H1 (cell line): ENCODE data around the gene ZNF516. TPM values are rescaled to one million over a fixed set of nuclear protein-coding genes. Genes with fewer than 3 reads are reported as not detected.

Experiments used
- CTCF ChIA-PET: fragments of 300-600 bp; sonication (Branson Sonifier 250); formaldehyde crosslinking; loops from one replicate; lab custom pipeline; 2021; ENCODE audit not compliant: partially characterized antibody; lab: Charles Lee
- POLR2A ChIA-PET: fragments of 300-600 bp; sonication (Branson Sonifier 250); formaldehyde crosslinking; loops from one replicate; lab custom pipeline; 2021; ENCODE audit warnings: inconsistent platforms; ENCODE audit not compliant: partially characterized antibody; lab: Charles Lee
- DNase-seq, 2 experiments: peaks; one replicate each; pipeline versions ENCODE4 v3.0.0 to v3.0.0-alpha.2; 2010 to 2022; ENCODE audit warnings: low spot score in 2 of 2, low read depth in 1 of 2, mixed read lengths in 1 of 2
- FAIRE-seq: peaks from 2 replicates; lab custom pipeline; 2011; peaks lifted over from hg19 to GRCh38; lab: Jason Lieb, UNC
- H2AFZ ChIP-seq: 2 replicates; pipeline ENCODE4 v1.8.1; 2012; ENCODE audit warnings: low read length, inconsistent platforms
- H2AK5ac ChIP-seq: 2 replicates; pipeline ENCODE4 v1.6.1; 2013; ENCODE audit warnings: low read depth, low read length
- H2BK120ac ChIP-seq: replicated peaks from 2 replicates; pipeline ENCODE3; 2013; ENCODE audit warnings: low read depth, low read length, inconsistent platforms
- H2BK12ac ChIP-seq: 2 replicates; pipeline ENCODE4 v1.6.1; 2013; ENCODE audit warnings: low read depth, low read length
- H2BK15ac ChIP-seq: 2 replicates; pipeline ENCODE4 v1.6.1; 2013; ENCODE audit warnings: low read length
- H2BK20ac ChIP-seq: 2 replicates; pipeline ENCODE4 v1.6.1; 2013; ENCODE audit warnings: low read length
- H2BK5ac ChIP-seq: 2 replicates; pipeline ENCODE4 v1.6.1; 2013; ENCODE audit warnings: low read depth, low read length
- H3K14ac ChIP-seq: 2 replicates; pipeline ENCODE4 v1.6.1; 2013; ENCODE audit warnings: inconsistent platforms; ENCODE audit not compliant: insufficient read length
- H3K18ac ChIP-seq: 2 replicates; pipeline ENCODE4 v1.6.1; 2013; ENCODE audit warnings: low read length; ENCODE audit errors: extremely low read depth
- H3K23ac ChIP-seq: 2 replicates; pipeline ENCODE4 v1.6.1; 2013; ENCODE audit warnings: inconsistent platforms; ENCODE audit not compliant: insufficient read length
- H3K23me2 ChIP-seq: 2 replicates; pipeline ENCODE4 v1.6.1; 2013; ENCODE audit warnings: low read depth, low read length
- H3K27ac ChIP-seq: 2 replicates; pipeline ENCODE4 v1.6.1; 2011; ENCODE audit warnings: low read depth, low read length, inconsistent platforms
- H3K27me3 ChIP-seq, 4 experiments: replicated peaks in 1 of 4; 1 replicate in 1 of 4; 2 replicates in 3 of 4; pipeline versions ENCODE4 v1.6.1 to v1.8.1; 2011 to 2013; ENCODE audit warnings: low read length in 3 of 4, mild to moderate bottlenecking in 3 of 4, inconsistent platforms in 2 of 4, mixed read lengths in 2 of 4, moderate library complexity in 1 of 4; ENCODE audit not compliant: control insufficient read depth in 3 of 4, insufficient read depth in 3 of 4; ENCODE audit errors: extremely low read depth in 1 of 4
- H3K36me3 ChIP-seq, 4 experiments: 2 replicates each; pipeline versions ENCODE4 v1.6.1 to v1.8.1; 2011 to 2013; ENCODE audit warnings: mild to moderate bottlenecking in 4 of 4, low read length in 3 of 4, moderate library complexity in 2 of 4, control low read depth in 1 of 4, inconsistent platforms in 1 of 4; ENCODE audit not compliant: insufficient read depth in 4 of 4, control insufficient read depth in 2 of 4
- H3K4ac ChIP-seq: replicated peaks from 2 replicates; pipeline ENCODE3; 2013; ENCODE audit warnings: low read length, low read depth, mixed read lengths, inconsistent platforms; ENCODE audit not compliant: insufficient read length
- H3K4me1 ChIP-seq, 4 experiments: replicated peaks in 1 of 4; 1 replicate in 1 of 4; 2 replicates in 3 of 4; pipeline versions ENCODE4 v1.6.1 to v1.8.1; 2011 to 2013; ENCODE audit warnings: low read length in 3 of 4, inconsistent platforms in 2 of 4, mixed read lengths in 1 of 4; ENCODE audit not compliant: insufficient read depth in 4 of 4, control insufficient read depth in 3 of 4
- H3K4me2 ChIP-seq, 2 experiments: 2 replicates each; pipeline versions ENCODE4 v1.6.1 to v1.8.1; 2011 to 2013; ENCODE audit warnings: low read depth in 2 of 2, low read length in 2 of 2, control low read depth in 1 of 2, inconsistent platforms in 1 of 2, mild to moderate bottlenecking in 1 of 2; ENCODE audit not compliant: insufficient read depth in 1 of 2
- H3K4me3 ChIP-seq, 4 experiments: fragments of 200-600, 300-600 bp in 1 of 4; sonication (generic), shearing (Covaris generic), sonication (Bioruptor Twin) in 1 of 4; 2 replicates each; pipeline versions ENCODE4 v1.5.1 to v1.8.1; 2011 to 2016; ENCODE audit warnings: low read length in 4 of 4, low read depth in 3 of 4, control low read depth in 2 of 4, inconsistent platforms in 2 of 4, mild to moderate bottlenecking in 2 of 4, mixed read lengths in 1 of 4, moderate library complexity in 1 of 4; ENCODE audit not compliant: insufficient read depth in 2 of 4; ENCODE audit errors: extremely low read depth in 1 of 4
- H3K56ac ChIP-seq: replicated peaks from 2 replicates; pipeline ENCODE3; 2013; ENCODE audit warnings: low read depth, mild to moderate bottlenecking, mixed read lengths, low read length, inconsistent platforms; ENCODE audit not compliant: insufficient read length
- H3K79me1 ChIP-seq: 2 replicates; pipeline ENCODE4 v1.6.1; 2013; ENCODE audit warnings: low read depth, low read length, control low read depth
- H3K79me2 ChIP-seq, 2 experiments: 2 replicates each; pipeline versions ENCODE4 v1.6.1 to v1.8.1; 2012 to 2013; ENCODE audit warnings: low read length in 2 of 2, mild to moderate bottlenecking in 2 of 2, inconsistent platforms in 1 of 2; ENCODE audit not compliant: insufficient read depth in 2 of 2, control insufficient read depth in 1 of 2
- H3K9ac ChIP-seq, 4 experiments: replicated peaks in 1 of 4; 1 replicate in 1 of 4; 2 replicates in 3 of 4; pipeline versions ENCODE4 v1.6.1 to v1.8.1; 2011 to 2013; ENCODE audit warnings: low read depth in 3 of 4, low read length in 3 of 4, control low read depth in 2 of 4, mild to moderate bottlenecking in 2 of 4, moderate library complexity in 2 of 4, inconsistent platforms in 1 of 4; ENCODE audit errors: extremely low read depth in 1 of 4
- H3K9me3 ChIP-seq, 2 experiments: 2 replicates each; pipeline versions ENCODE4 v1.6.1 to v1.8.1; 2012 to 2013; ENCODE audit warnings: mild to moderate bottlenecking in 2 of 2, moderate library complexity in 2 of 2, control low read depth in 1 of 2, inconsistent platforms in 1 of 2, low read depth in 1 of 2, low read length in 1 of 2, mixed read lengths in 1 of 2; ENCODE audit not compliant: insufficient read depth in 2 of 2
- H4K20me1 ChIP-seq, 2 experiments: replicated peaks in 1 of 2; 2 replicates each; pipeline versions ENCODE3 to v1.8.1; 2011 to 2013; ENCODE audit warnings: inconsistent platforms in 2 of 2, low read length in 2 of 2, mild to moderate bottlenecking in 1 of 2; ENCODE audit not compliant: insufficient read depth in 2 of 2, control insufficient read depth in 1 of 2
- H4K5ac ChIP-seq: 2 replicates; pipeline ENCODE4 v1.6.1; 2013; ENCODE audit warnings: low read length, low read depth, mixed read lengths, inconsistent platforms; ENCODE audit not compliant: insufficient read length
- H4K8ac ChIP-seq: 2 replicates; pipeline ENCODE4 v1.8.0; 2013; ENCODE audit warnings: mild to moderate bottlenecking, moderate library complexity, low read length, inconsistent platforms; ENCODE audit not compliant: insufficient read depth; ENCODE audit errors: extremely low read depth
- H4K91ac ChIP-seq: replicated peaks from 2 replicates; pipeline ENCODE3; 2013; ENCODE audit warnings: low read length, mixed read lengths, inconsistent platforms; ENCODE audit not compliant: insufficient read length
- BRCA1 ChIP-seq: IDR thresholded peaks from 2 replicates; pipeline ENCODE4 v1.6.1; 2012; ENCODE audit warnings: low read depth, low read length, improper control_type of control experiment
- GABPA ChIP-seq: IDR thresholded peaks from 2 replicates; pipeline ENCODE4 v1.6.1; 2011; ENCODE audit warnings: mild to moderate bottlenecking, low read length, moderate library complexity, borderline replicate concordance; ENCODE audit not compliant: insufficient read depth
- TCF12 ChIP-seq: IDR thresholded peaks from 2 replicates; pipeline ENCODE4 v1.6.1; 2011; ENCODE audit warnings: low read depth, mild to moderate bottlenecking, low read length
- WGBS, 2 experiments: shearing (Covaris generic) in 1 of 2; methylation state at CpG; one replicate each; pipeline versions ENCODE4 v1.1.6 to v1.1.7; 2013 to 2015; ENCODE audit warnings: low lambda C conversion rate in 2 of 2, mixed read lengths in 2 of 2, inconsistent platforms in 1 of 2, low coverage in 1 of 2, missing lambda C conversion rate in 1 of 2; ENCODE audit not compliant: insufficient replicate concordance in 2 of 2, insufficient coverage in 1 of 2, insufficient read length in 1 of 2; ENCODE audit errors: extremely low coverage in 1 of 2, missing lambda C conversion rate in 1 of 2; 5-methylcytosine and 5-hydroxymethylcytosine counted together
- polyA plus RNA-seq, 7 experiments: library from polyadenylated mRNA; depleted of rRNA in 3 of 7; stranded (reverse) in 5 of 7; unstranded in 2 of 7; fragments of >200 nt in 5 of 7; fragments of 200-250 nt in 2 of 7; gene quantifications; 1 replicate in 5 of 7; 2 replicates in 1 of 7; 4 replicates in 1 of 7; pipeline versions ENCODE4 v1.2.1 to v1.2.3, GENCODE V29; 2011 to 2013; ENCODE audit warnings: missing spikeins in 2 of 7, mixed read lengths in 2 of 7
- total RNA-seq: library from RNA; stranded (reverse); fragmentation: NEBNext Ultra II Directional; extraction: Animal tissue kit (Norgen Biotek cat#: 25700); gene quantifications from 2 replicates; pipeline ENCODE4 v1.2.1, GENCODE V29; 2021

ZNF516 gene
- total and polyA plus RNA-seq, 2 of the 8 experiments (the other 6 are each of a cell fraction or from before 2014, with no cell fraction given) = 7.3 to 17.0 TPM

- CTCF ChIA-PET = interaction anchor here (0.9 to 1.3 kb wide), 4 partner anchors 12 to 161 kb away, joined by 3 to 4 read pairs (median 3); no protein-coding TSS in a partner anchor
- H4K8ac ChIP-seq = no peak overlapping the region
- H3K18ac ChIP-seq = no peak overlapping the region
- no peaks in the 10 kb centered on the region; a peak in 3 of 7 replicates for H3K4me1 ChIP-seq
- no peak overlapping the region for H3K4me3 ChIP-seq
- no peak overlapping the region for H2BK12ac ChIP-seq
- no peak for DNase-seq
- H2BK20ac ChIP-seq = no peak overlapping the region
- no peak overlapping the region for H4K91ac ChIP-seq
- H4K20me1 ChIP-seq = no peaks in the 10 kb centered on the region
- no peak overlapping the region for H4K5ac ChIP-seq
- H3K14ac ChIP-seq = no peak overlapping the region
- no peak overlapping the region for H3K56ac ChIP-seq
- peaks cover 12% of the 10 kb centered on the region for H3K23me2 ChIP-seq
- no peak overlapping the region for H2AK5ac ChIP-seq
- no peak overlapping the region for H3K4ac ChIP-seq
- FAIRE-seq = no peak
- no peak overlapping the region for H3K9ac ChIP-seq
- no peak overlapping the region for H2AFZ ChIP-seq
- no peaks in the 10 kb centered on the region for H3K36me3 ChIP-seq
- no peak overlapping the region for H2BK5ac ChIP-seq
- H2BK120ac ChIP-seq = no peak overlapping the region
- no peaks in the 10 kb centered on the region for H3K79me1 ChIP-seq
- WGBS, 2 experiments = 72% methylated on average over 6 of the region's 6 CpGs; no CpG with 5 or more reads in 1 of the 2 experiments
- H3K27ac ChIP-seq = no peak overlapping the region
- H3K27me3 ChIP-seq = peaks cover 8 to 14% (median 11%) of the 10 kb centered on the region in 4 experiments
- H2BK15ac ChIP-seq = no peak overlapping the region
- no peak overlapping the region for H3K4me2 ChIP-seq
- no peaks in the 10 kb centered on the region for H3K79me2 ChIP-seq
- POLR2A ChIA-PET = interaction anchor here (0.7 to 3.6 kb wide), 3 partner anchors 12 to 122 kb away, joined by 3 to 13 read pairs (median 13); no protein-coding TSS in a partner anchor
- no peak overlapping the region for H3K23ac ChIP-seq
- H3K9me3 ChIP-seq = no peaks in the 10 kb centered on the region
- no peak for TF ChIP-seq GABPA
- no peak for TF ChIP-seq TCF12
- no peak for TF ChIP-seq BRCA1
These were observed 3.0 kb upstream of the ZNF516 start for GRCh38 chr18:76498064-76498463.
